Neural crest cell (in vitro differentiated cells): ENCODE data around the gene MARK1. TPM values are rescaled to one million over a fixed set of nuclear protein-coding genes. Genes with fewer than 3 reads are reported as not detected.

ENCODE experiments used
- DNase-seq: peaks from one replicate; pipeline ENCODE4 v3.0.0; 2021; ENCODE audit warnings: low read depth, mixed read lengths, low spot score
- H3K27ac Mint-ChIP-seq: one replicate; pipeline ENCODE4 v1.8.0; 2021; ENCODE audit warnings: mild to moderate bottlenecking, mixed read lengths; ENCODE audit not compliant: unreplicated experiment
- H3K27me3 Mint-ChIP-seq: 2 replicates; pipeline ENCODE4 v1.8.0; 2021; ENCODE audit warnings: low read depth, mild to moderate bottlenecking, mixed read lengths
- H3K36me3 Mint-ChIP-seq: 2 replicates; pipeline ENCODE4 v1.8.0; 2021; ENCODE audit warnings: low read depth, mild to moderate bottlenecking, mixed read lengths
- H3K4me1 Mint-ChIP-seq: 2 replicates; pipeline ENCODE4 v1.8.0; 2021; ENCODE audit warnings: mixed read lengths
- H3K4me3 Mint-ChIP-seq: one replicate; pipeline ENCODE4 v1.8.0; 2021; ENCODE audit warnings: mild to moderate bottlenecking, mixed read lengths
- H3K9me3 Mint-ChIP-seq: 2 replicates; pipeline ENCODE4 v1.8.0; 2021; ENCODE audit warnings: mixed read lengths
- total RNA-seq: library from RNA; stranded (reverse); gene quantifications from 2 replicates; pipeline ENCODE4 v1.2.1, GENCODE V29; 2021
- TF ChIP-seq, protein P1 (sequence below): fragments of 200-600 bp; sonication (generic); conservative IDR thresholded peaks from 2 replicates; pipeline ENCODE4 v1.5.0; 2021; ENCODE audit warnings: antibody characterized with exemption, mild to moderate bottlenecking

Gene MARK1
- total RNA-seq, 1 donor from 2014 or later = 14.6 TPM

DNA sequence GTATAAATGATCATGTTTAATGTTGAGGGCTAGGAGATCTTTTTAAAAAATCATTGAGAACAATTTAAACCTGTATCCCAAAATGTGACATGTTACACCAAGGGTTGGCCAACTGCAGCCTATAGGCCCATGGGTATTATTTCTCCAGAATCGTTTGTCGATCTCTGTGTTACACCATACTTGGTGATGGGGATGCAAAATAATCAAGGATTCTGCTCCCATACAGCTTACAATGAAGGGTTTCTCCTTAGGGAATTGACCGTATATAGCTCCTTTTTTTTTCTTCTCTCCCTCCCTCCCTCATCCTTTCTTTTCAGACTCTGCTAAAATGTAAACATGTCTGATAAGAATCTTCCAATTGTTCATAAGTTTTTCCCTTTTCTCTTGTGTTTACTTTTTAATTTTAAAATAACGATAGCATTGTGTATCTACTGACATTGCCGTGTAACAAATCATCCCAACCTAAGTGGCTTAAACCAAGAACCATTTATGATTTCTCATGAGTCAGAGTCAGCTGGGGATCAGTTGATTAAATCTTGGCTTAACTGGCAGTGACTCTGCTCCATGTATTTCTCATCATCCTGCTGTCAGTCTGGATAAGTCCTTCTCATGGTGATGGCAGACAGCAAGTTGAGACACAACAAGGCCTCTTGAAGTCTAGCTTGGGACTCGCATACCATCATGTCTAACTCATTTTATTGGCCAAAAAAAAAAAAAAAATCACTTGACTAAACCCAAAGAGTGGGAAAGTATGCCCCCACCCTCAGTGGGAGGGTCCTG is 48.0 kb downstream of the MARK1 start:
- Mint-ChIP-seq H3K27ac (no peak overlapping the region), H3K9me3 (peaks cover 5% of the 10 kb centered on the region), H3K4me3 (no peak overlapping the region), H3K27me3 (no peaks in the 10 kb centered on the region), H3K36me3 (peaks cover 16% of the 10 kb centered on the region), H3K4me1 (no peaks in the 10 kb centered on the region)
- TF ChIP-seq, protein P1, sequence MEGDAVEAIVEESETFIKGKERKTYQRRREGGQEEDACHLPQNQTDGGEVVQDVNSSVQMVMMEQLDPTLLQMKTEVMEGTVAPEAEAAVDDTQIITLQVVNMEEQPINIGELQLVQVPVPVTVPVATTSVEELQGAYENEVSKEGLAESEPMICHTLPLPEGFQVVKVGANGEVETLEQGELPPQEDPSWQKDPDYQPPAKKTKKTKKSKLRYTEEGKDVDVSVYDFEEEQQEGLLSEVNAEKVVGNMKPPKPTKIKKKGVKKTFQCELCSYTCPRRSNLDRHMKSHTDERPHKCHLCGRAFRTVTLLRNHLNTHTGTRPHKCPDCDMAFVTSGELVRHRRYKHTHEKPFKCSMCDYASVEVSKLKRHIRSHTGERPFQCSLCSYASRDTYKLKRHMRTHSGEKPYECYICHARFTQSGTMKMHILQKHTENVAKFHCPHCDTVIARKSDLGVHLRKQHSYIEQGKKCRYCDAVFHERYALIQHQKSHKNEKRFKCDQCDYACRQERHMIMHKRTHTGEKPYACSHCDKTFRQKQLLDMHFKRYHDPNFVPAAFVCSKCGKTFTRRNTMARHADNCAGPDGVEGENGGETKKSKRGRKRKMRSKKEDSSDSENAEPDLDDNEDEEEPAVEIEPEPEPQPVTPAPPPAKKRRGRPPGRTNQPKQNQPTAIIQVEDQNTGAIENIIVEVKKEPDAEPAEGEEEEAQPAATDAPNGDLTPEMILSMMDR = no peak
- no peak for DNase-seq

DNA sequence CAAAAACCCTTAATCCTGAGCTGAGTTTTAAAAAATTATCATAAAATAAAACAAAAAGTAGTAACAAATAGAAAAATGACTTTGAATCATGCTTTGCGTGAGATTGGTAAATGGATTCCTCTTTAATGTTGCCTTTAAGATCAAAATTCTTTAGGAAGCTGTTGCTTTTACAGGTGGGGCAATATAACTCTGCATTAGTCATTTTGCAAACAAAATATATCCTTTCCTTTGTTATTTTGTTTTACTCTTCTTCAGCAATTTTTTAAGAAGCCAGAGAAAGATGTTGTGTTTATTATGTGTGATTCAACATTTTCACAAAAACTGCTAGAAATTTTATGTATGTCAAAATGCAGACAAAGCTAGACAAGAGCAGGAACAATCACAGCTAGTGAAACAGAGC is 50.0 kb downstream of the MARK1 start:
- DNase-seq = no peak
- H3K9me3 Mint-ChIP-seq = peaks cover 5% of the 10 kb centered on the region
- no peak overlapping the region for H3K4me3 Mint-ChIP-seq
- peaks cover 13% of the 10 kb centered on the region for H3K36me3 Mint-ChIP-seq
- TF ChIP-seq, protein P1 = no peak
- no peaks in the 10 kb centered on the region for H3K27me3 Mint-ChIP-seq
- H3K4me1 Mint-ChIP-seq = no peaks in the 10 kb centered on the region
- no peak overlapping the region for H3K27ac Mint-ChIP-seq

DNA sequence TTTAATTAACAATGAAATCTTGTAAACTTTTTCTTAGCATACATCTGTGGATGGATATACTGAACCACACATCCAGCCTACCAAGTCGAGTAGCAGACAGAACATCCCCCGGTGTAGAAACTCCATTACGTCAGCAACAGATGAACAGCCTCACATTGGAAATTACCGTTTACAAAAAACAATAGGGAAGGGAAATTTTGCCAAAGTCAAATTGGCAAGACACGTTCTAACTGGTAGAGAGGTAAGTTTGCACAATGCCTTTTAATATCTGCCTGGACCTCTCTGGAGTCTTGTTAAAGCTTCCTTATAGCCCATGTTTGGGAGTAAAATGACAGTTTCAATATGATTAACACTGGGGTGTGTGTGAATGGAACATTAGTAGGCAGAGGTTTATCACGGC is 51.4 kb downstream of the MARK1 start:
- no peak for DNase-seq
- H3K4me3 Mint-ChIP-seq = no peak overlapping the region
- H3K27me3 Mint-ChIP-seq = no peaks in the 10 kb centered on the region
- no peaks in the 10 kb centered on the region for H3K9me3 Mint-ChIP-seq
- H3K36me3 Mint-ChIP-seq = peaks cover 6% of the 10 kb centered on the region
- H3K4me1 Mint-ChIP-seq = no peaks in the 10 kb centered on the region
- TF ChIP-seq, protein P1 = no peak
- H3K27ac Mint-ChIP-seq = no peak overlapping the region

DNA sequence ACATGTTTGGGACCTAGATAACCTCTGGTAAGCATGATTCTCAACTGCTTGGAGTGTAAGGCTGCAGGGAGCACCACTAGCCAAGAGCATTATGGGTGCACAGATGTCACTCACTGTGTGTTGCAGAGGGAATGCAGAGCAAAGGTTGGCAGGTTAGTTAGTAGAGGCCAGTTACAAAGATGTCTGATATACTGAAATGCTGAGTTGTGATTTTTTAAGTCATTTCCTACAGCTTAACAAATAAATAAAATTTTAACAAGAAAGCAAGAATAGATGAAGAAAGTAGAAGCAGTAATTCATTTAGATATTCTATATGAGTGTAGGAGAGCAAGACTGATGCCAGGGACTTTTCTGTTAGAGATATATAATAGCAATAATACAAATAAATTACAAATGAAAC is 64.8 kb downstream of the MARK1 start:
- Mint-ChIP-seq H3K4me1 (no peaks in the 10 kb centered on the region), H3K4me3 (no peak overlapping the region), H3K9me3 (no peaks in the 10 kb centered on the region), H3K36me3 (peaks cover 14% of the 10 kb centered on the region), H3K27ac (no peak overlapping the region), H3K27me3 (no peaks in the 10 kb centered on the region)
- TF ChIP-seq, protein P1 = no peak
- DNase-seq = no peak

DNA sequence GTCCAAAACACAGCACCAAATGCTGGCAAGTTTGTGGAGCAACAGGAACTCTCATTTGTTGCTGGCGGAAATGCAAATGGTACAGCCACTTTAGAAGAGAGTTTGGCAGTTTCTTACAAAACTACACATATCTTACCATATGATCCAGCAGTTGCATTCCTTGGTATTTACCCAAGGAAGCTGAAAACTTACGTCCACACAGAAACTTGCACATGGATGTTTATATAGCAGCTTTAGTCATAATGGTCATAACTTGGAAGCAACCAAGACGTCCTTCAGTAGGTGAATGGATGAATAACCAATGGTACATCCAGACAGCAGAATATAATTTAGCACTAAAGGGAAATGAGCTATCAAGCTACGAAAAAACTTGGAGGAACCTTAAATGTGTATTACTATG is 66.4 kb downstream of the MARK1 start:
- H3K27ac Mint-ChIP-seq = no peak overlapping the region
- DNase-seq = no peak
- H3K4me3 Mint-ChIP-seq = no peak overlapping the region
- TF ChIP-seq, protein P1 = no peak
- H3K36me3 Mint-ChIP-seq = peaks cover 12% of the 10 kb centered on the region
- H3K4me1 Mint-ChIP-seq = no peaks in the 10 kb centered on the region
- H3K27me3 Mint-ChIP-seq = no peaks in the 10 kb centered on the region
- H3K9me3 Mint-ChIP-seq = no peaks in the 10 kb centered on the region
